Activated CD4-positive, alpha-beta T cell treated with anti-CD3 and anti-CD28 coated beads, Interleukin-2, amount 10 ng/mL, durations not matched to agents 24 days and 14 days (primary cell): ENCODE measurements around the gene DAG1. TPM values are rescaled to one million over a fixed set of nuclear protein-coding genes. Genes with fewer than 3 reads are reported as not detected.
A peak's percentile ranks its signal among the peaks of the same experiment; 100 is the strongest.

Experiments
- DNase-seq: peaks from one replicate; pipeline ENCODE4 v3.0.0; 2022
- H3K27ac Mint-ChIP-seq: one replicate; pipeline ENCODE4 v1.8.0; 2022; ENCODE audit warnings: mild to moderate bottlenecking, mixed read lengths
- H3K27me3 Mint-ChIP-seq: one replicate; pipeline ENCODE4 v1.8.0; 2022; ENCODE audit warnings: mixed read lengths
- H3K36me3 Mint-ChIP-seq: one replicate; pipeline ENCODE4 v1.8.0; 2022; ENCODE audit warnings: low read depth, mild to moderate bottlenecking, mixed read lengths
- H3K4me1 Mint-ChIP-seq: one replicate; pipeline ENCODE4 v1.8.0; 2021; ENCODE audit warnings: mixed read lengths
- H3K4me3 Mint-ChIP-seq: one replicate; pipeline ENCODE4 v1.8.0; 2022; ENCODE audit warnings: mild to moderate bottlenecking, moderate library complexity, mixed read lengths
- H3K9me3 Mint-ChIP-seq: one replicate; pipeline ENCODE4 v1.8.0; 2021; ENCODE audit warnings: mixed read lengths
- intact Hi-C: fragments of 100-400 bp; cut with micrococcal nuclease; formaldehyde crosslinking; loops from one replicate; pipeline ENCODE4 v1.15.1; 2023
- total RNA-seq: library from RNA; stranded (reverse); gene quantifications from 2 replicates; pipeline ENCODE4 v1.2.3, GENCODE V29; 2022

The DAG1 gene
- total RNA-seq, 1 donor from 2014 or later: 21.3 TPM

DNA sequence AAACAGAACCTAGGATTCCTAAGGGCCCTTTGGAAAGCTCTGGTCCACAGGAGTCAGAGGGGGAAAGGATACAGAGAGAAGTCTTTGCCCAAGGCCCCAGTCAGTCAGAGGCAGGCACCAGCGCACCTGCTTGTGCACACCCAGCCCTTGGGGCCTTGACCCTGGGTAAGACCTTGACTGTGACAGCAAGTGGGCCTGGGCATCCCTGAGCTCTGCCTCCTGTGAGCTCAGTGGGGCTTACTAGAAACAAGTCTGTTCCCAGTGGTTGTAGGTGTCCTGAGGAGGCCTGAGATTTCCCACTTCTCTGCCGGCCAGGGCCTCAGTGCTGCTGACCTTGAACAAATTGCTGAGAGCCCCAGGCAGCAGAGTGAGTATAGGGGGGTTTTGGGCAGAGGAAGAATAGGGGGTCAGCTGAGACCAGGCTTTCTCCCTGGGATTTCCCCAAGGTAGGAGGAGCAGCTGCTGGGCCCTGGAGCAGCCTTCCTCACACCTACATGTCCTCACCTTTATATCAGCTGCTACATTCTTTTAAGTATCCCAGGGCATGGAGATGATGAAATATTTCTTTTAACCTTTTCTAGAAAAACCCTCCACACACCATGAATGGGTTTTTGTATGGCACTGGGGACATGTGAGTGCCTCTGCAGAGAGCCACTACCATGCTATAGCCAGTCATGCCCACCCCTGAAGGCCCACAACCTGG, 9.7 kb upstream of the DAG1 start:
- Mint-ChIP-seq H3K36me3 (no peaks in the 10 kb centered on the region), H3K9me3 (no peaks in the 10 kb centered on the region), H3K4me3 (no peak overlapping the region), H3K27me3 (no peaks in the 10 kb centered on the region), H3K4me1 (peaks cover 6% of the 10 kb centered on the region), H3K27ac (no peak overlapping the region)
- intact Hi-C loops: no loop called here
- DNase-seq: no peak

DNA sequence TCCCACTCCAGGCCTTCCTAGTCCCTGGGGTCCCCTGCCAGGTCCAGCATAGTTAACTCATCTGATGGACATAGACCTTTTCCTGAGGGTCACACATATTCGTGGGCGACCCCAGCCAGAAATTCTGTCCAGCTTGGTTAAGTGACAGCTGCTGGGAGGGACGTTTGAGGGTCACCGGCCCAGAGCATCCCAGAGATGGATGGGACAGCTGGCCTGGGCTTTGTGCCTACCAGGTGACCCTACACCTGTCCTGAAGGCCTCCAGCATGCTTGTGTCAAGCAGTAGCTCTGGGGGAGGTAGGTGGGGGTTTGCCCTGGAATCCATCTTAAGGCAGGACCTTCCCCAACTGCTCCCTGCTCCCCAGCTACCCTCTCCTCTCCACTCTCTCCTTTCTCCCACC, 9.1 kb upstream of the DAG1 start:
- H3K27me3 Mint-ChIP-seq: no peaks in the 10 kb centered on the region
- no peak overlapping the region for H3K27ac Mint-ChIP-seq
- intact Hi-C loops: no loop called here
- H3K4me1 Mint-ChIP-seq: peaks cover 6% of the 10 kb centered on the region
- H3K9me3 Mint-ChIP-seq: no peaks in the 10 kb centered on the region
- DNase-seq: no peak
- H3K4me3 Mint-ChIP-seq: no peak overlapping the region
- H3K36me3 Mint-ChIP-seq: no peaks in the 10 kb centered on the region

- intact Hi-C loops: no loop called here
- Mint-ChIP-seq H3K9me3 (no peaks in the 10 kb centered on the region), H3K27me3 (no peaks in the 10 kb centered on the region), H3K27ac (no peak overlapping the region), H3K4me3 (no peak overlapping the region), H3K4me1 (peaks cover 6% of the 10 kb centered on the region), H3K36me3 (no peaks in the 10 kb centered on the region)
- DNase-seq: no peak
These were observed 8.5 kb upstream of the DAG1 start for GRCh38 chr3:49461443-49462171.

DNA sequence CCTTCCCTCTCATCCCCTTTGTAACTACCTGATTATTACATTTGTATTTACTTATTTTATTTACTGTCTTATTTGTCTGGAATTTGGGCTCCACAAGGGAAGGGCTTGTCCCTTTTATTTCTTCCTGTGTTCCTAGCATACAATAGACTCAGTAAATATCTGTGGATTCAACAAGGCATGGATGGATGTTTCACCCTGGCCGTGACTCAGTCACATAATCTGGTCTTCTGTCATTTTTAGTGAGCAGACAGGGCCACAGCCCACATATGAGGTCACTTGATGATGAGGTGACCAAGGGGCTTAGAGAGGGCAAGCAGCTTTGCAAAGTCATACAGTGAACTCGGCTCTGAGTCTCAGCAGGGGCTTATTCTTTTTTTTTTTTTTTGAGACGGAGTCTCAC, 7.8 kb upstream of the DAG1 start:
- H3K36me3 Mint-ChIP-seq: no peaks in the 10 kb centered on the region
- H3K27me3 Mint-ChIP-seq: no peaks in the 10 kb centered on the region
- H3K4me1 Mint-ChIP-seq: peaks cover 6% of the 10 kb centered on the region
- DNase-seq: no peak
- intact Hi-C loops: no loop called here
- H3K4me3 Mint-ChIP-seq: no peak overlapping the region
- no peaks in the 10 kb centered on the region for H3K9me3 Mint-ChIP-seq
- H3K27ac Mint-ChIP-seq: no peak overlapping the region

GRCh38 chr3:49465270-49466034, 4.6 kb upstream of the DAG1 start:
- no peaks in the 10 kb centered on the region for H3K36me3 Mint-ChIP-seq
- H3K9me3 Mint-ChIP-seq: no peaks in the 10 kb centered on the region
- no peaks in the 10 kb centered on the region for H3K27me3 Mint-ChIP-seq
- DNase-seq: no peak
- intact Hi-C loops: no loop called here
- H3K27ac Mint-ChIP-seq: no peak overlapping the region
- peaks cover 12% of the 10 kb centered on the region for H3K4me1 Mint-ChIP-seq
- H3K4me3 Mint-ChIP-seq: no peak overlapping the region

DNA sequence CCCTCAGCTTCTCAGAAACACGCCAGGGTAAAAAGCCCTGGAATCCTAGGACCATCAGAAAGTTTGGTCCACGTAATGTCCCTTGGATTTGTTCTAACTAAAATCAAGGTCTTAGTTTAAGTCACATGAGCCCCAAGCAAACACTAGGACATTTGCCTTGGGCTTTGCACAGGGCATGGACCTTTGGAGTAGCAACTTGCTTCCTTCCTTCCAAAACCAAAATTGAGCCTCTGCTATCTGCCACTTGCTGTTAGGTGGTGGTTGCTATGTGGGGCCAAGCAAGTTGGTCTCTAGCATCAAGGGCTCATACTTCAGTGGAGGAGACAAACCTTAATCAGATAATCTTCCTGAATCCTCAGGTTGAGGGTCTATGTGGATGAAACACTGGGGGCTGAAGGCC, 4.0 kb upstream of the DAG1 start:
- intact Hi-C loops: no loop called here
- Mint-ChIP-seq H3K27me3 (no peaks in the 10 kb centered on the region), H3K27ac (no peak overlapping the region), H3K4me3 (no peak overlapping the region), H3K36me3 (no peaks in the 10 kb centered on the region), H3K4me1 (peaks cover 14% of the 10 kb centered on the region), H3K9me3 (no peaks in the 10 kb centered on the region)
- no peak for DNase-seq

- DNase-seq: no peak
- Mint-ChIP-seq H3K36me3 (peaks cover 7% of the 10 kb centered on the region), H3K27me3 (no peaks in the 10 kb centered on the region), H3K4me3 (peak overlapping the region; percentile 91), H3K4me1 (peaks cover 21% of the 10 kb centered on the region), H3K27ac (peak overlapping the region; percentile 87), H3K9me3 (no peaks in the 10 kb centered on the region)
- intact Hi-C loops: no loop called here
These were observed 781 bp upstream of the DAG1 start for GRCh38 chr3:49469037-49469935.

DNA sequence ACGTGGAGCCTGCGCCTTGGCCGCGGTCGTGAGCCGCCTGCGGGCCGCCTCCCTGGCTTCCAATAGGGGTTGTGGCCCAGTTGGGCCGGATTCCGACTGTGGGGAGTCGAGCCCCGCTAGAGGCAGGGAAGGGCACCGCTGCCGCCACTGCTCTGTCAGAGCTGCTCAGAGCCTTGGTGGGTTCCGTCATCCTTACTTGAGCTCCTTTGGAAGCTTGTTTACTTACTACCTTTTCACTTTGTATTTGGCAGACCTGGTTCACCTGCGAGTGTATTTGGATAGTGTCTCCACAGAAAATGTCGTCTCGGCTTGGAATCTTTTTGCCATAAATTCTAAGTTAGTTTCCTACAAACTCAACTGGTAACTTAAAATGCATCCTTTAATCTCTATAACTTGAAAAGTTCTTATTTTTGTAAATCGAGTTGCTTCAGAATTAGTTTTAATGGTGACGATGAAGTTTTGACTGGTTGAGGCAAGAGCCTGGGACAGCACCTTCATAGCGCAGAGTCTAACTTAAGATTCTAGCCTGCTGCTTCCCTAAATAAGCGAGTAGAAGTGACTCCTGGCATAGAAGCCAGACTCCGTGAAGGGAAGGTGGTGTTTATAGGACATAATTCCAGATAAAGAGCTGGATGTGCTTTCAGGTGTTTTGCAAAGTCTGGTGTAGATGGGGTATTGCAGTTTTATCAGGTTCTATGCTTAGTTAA, 800 bp downstream of the DAG1 start:
- intact Hi-C loops: loop anchor here (1.0 to 2.0 kb wide), 6 partner anchors 58 to 377 kb away; partner anchors contain the start of genes APEH, IP6K1, QRICH1 and TCTA
- H3K27ac Mint-ChIP-seq: peak overlapping the region; percentile 87
- no peaks in the 10 kb centered on the region for H3K9me3 Mint-ChIP-seq
- peak overlapping the region; percentile 93 for H3K4me3 Mint-ChIP-seq
- peaks cover 12% of the 10 kb centered on the region for H3K36me3 Mint-ChIP-seq
- DNase-seq: no peak
- peaks cover 22% of the 10 kb centered on the region for H3K4me1 Mint-ChIP-seq
- no peaks in the 10 kb centered on the region for H3K27me3 Mint-ChIP-seq

- Mint-ChIP-seq H3K4me3 (peak overlapping the region; percentile 93), H3K4me1 (peaks cover 31% of the 10 kb centered on the region), H3K36me3 (peaks cover 20% of the 10 kb centered on the region), H3K9me3 (no peaks in the 10 kb centered on the region), H3K27me3 (no peaks in the 10 kb centered on the region), H3K27ac (peak overlapping the region; percentile 26)
- intact Hi-C loops: loop anchor here (2.0 kb wide), 2 partner anchors 57 to 203 kb away; partner anchors contain the start of gene APEH
- no peak for DNase-seq
These were observed 1.9 kb downstream of the DAG1 start for GRCh38 chr3:49471856-49472495.

DNA sequence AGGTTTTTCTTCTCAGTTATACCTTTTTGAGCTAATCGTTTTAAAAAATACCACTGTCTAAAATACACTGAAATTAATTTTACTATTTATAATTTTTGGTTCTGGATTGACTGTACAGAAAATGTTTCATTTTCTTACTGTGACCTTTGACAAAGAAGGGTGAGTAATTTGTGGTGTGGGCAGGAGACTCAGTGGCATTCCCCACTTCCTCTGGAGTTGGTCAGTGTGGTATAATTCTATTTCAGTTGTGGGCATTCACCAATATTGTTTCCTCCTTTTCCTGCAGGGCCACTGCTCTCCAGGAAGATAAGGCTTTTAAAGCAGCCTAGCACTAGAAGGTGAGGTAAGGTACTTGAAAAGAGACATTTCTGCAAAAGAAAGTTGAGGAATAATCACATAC, 6.5 kb downstream of the DAG1 start:
- Mint-ChIP-seq H3K27me3 (no peaks in the 10 kb centered on the region), H3K9me3 (no peaks in the 10 kb centered on the region), H3K27ac (peak overlapping the region; percentile 36), H3K4me1 (peaks cover 17% of the 10 kb centered on the region), H3K36me3 (peaks cover 36% of the 10 kb centered on the region), H3K4me3 (peak overlapping the region; percentile 19)
- peak; percentile 72 for DNase-seq
- intact Hi-C loops: no loop called here

- Mint-ChIP-seq H3K36me3 (peaks cover 16% of the 10 kb centered on the region), H3K27ac (no peak overlapping the region), H3K9me3 (no peaks in the 10 kb centered on the region), H3K27me3 (no peaks in the 10 kb centered on the region), H3K4me3 (no peak overlapping the region), H3K4me1 (peaks cover 2% of the 10 kb centered on the region)
- no peak for DNase-seq
- intact Hi-C loops: no loop called here
These were observed 12.7 kb downstream of the DAG1 start for GRCh38 chr3:49482766-49483165.

GRCh38 chr3:49484471-49484870, 14.4 kb downstream of the DAG1 start:
- H3K27ac Mint-ChIP-seq: no peak overlapping the region
- no peak overlapping the region for H3K4me3 Mint-ChIP-seq
- no peak for DNase-seq
- H3K9me3 Mint-ChIP-seq: no peaks in the 10 kb centered on the region
- no peaks in the 10 kb centered on the region for H3K27me3 Mint-ChIP-seq
- peaks cover 17% of the 10 kb centered on the region for H3K36me3 Mint-ChIP-seq
- intact Hi-C loops: no loop called here
- peaks cover 2% of the 10 kb centered on the region for H3K4me1 Mint-ChIP-seq
